ENCODE results near the gene FAM83E. TPM values are rescaled to one million over a fixed set of nuclear protein-coding genes. Genes with fewer than 3 reads are reported as not detected.

FAM83E gene
- total and polyA plus RNA-seq, 2 of the 8 experiments (the other 6 are each of a cell fraction or from before 2014, with no cell fraction given), result 1.8 to 5.3 TPM

DNA sequence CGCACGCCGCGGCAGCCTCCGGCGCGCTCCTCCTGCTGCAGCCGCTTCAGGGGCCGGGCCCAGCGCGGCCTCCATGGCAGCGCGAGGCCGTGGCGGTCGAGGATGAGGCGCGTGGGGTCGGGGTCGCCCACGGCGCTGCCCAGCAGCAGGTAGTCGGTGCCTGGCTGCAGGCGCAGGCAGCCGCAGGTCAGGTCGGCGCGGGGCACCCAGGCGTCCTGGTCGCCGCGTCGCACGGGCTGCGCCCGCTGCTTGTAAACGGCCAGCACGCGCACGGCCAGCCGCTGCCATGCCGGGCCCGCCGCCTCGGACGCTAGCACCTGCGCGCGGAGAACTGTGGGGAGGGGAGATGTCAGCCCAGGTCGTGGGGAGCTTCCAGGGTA, 46.8 kb upstream of the FAM83E start:
- no peak overlapping the region for H2AFZ ChIP-seq (ENCODE audit: low read length)
- POLR2A ChIA-PET (ENCODE audit: partially characterized antibody), result interaction anchor here (2.2 kb wide), 1 partner anchor 44 kb away, joined by 5 read pairs; no protein-coding TSS in a partner anchor
- H4K91ac ChIP-seq (replicated peaks; ENCODE audit: insufficient read length, low read length), result no peak overlapping the region
- H3K4me1 ChIP-seq (replicated peaks in 1 of 4; ENCODE audit: control insufficient read depth in 3 of 4, insufficient read depth in 4 of 4, low read length in 3 of 4), result peaks cover 0 to 3% (median 0%) of the 10 kb centered on the region in 4 experiments; a peak in 1 of 7 replicates
- H2BK15ac ChIP-seq (ENCODE audit: low read length), result no peak overlapping the region
- no peak overlapping the region for H3K18ac ChIP-seq (ENCODE audit: extremely low read depth, low read length)
- H3K9ac ChIP-seq (replicated peaks in 1 of 4; ENCODE audit: extremely low read depth in 1 of 4, low read depth in 3 of 4, low read length in 3 of 4), result no peak overlapping the region
- H2BK120ac ChIP-seq (replicated peaks; ENCODE audit: low read depth, low read length), result no peak overlapping the region
- no peaks in the 10 kb centered on the region for H3K79me1 ChIP-seq (ENCODE audit: low read depth, low read length)
- H2BK12ac ChIP-seq (ENCODE audit: low read depth, low read length), result no peak overlapping the region
- H4K20me1 ChIP-seq (replicated peaks in 1 of 2; ENCODE audit: control insufficient read depth in 1 of 2, insufficient read depth in 2 of 2, low read length in 2 of 2), result no peaks in the 10 kb centered on the region
- H3K27me3 ChIP-seq (replicated peaks in 1 of 4; ENCODE audit: control insufficient read depth in 3 of 4, extremely low read depth in 1 of 4, insufficient read depth in 3 of 4, low read length in 3 of 4), result no peaks in the 10 kb centered on the region; a peak in 1 of 7 replicates
- CTCF ChIA-PET (ENCODE audit: partially characterized antibody), result interaction anchor here (1.5 kb wide), 1 partner anchor 16 kb away, joined by 4 read pairs; the partner anchor contains the start of gene CA11
- no peak overlapping the region for H2BK5ac ChIP-seq (ENCODE audit: low read depth, low read length)
- no peak for FAIRE-seq
- H4K5ac ChIP-seq (ENCODE audit: insufficient read length, low read depth, low read length), result no peak overlapping the region
- 94% methylated on average over 22 of the region's 50 CpGs; no CpG with 5 or more reads in 1 of the 2 experiments for WGBS, 2 experiments (ENCODE audit: extremely low coverage in 1 of 2, insufficient coverage in 1 of 2, insufficient read length in 1 of 2, insufficient replicate concordance in 2 of 2, low coverage in 1 of 2, low lambda C conversion rate in 2 of 2, missing lambda C conversion rate in 1 of 2)
- H3K4me3 ChIP-seq (ENCODE audit: extremely low read depth in 1 of 4, insufficient read depth in 2 of 4, low read depth in 3 of 4, low read length in 4 of 4), result no peak overlapping the region
- H2AK5ac ChIP-seq (ENCODE audit: low read depth, low read length), result no peak overlapping the region
- no peaks in the 10 kb centered on the region for H3K79me2 ChIP-seq (ENCODE audit: control insufficient read depth in 1 of 2, insufficient read depth in 2 of 2, low read length in 2 of 2)
- H3K23me2 ChIP-seq (ENCODE audit: low read depth, low read length), result no peaks in the 10 kb centered on the region
- no peak overlapping the region for H3K56ac ChIP-seq (replicated peaks; ENCODE audit: insufficient read length, low read depth, low read length)
- no peak overlapping the region for H2BK20ac ChIP-seq (ENCODE audit: low read length)
- TF ChIP-seq TAF7 (optimal IDR thresholded peaks at IDR 0.05; ENCODE audit: borderline replicate concordance, low read depth, low read length), result no peak
- TF ChIP-seq ASH2L (IDR thresholded peaks at IDR 0.05; ENCODE audit: low read length), result no peak
- no peak for TF ChIP-seq TCF12 (IDR thresholded peaks at IDR 0.05; ENCODE audit: low read depth, low read length)
- no peak for TF ChIP-seq USF2 (IDR thresholded peaks at IDR 0.05; ENCODE audit: low read length)
- TF ChIP-seq CREB1 (IDR thresholded peaks at IDR 0.05), result no peak
- no peak for TF ChIP-seq BACH1 (IDR thresholded peaks at IDR 0.05; ENCODE audit: low read length)
- no peak for TF ChIP-seq GABPA (IDR thresholded peaks at IDR 0.05; ENCODE audit: borderline replicate concordance, insufficient read depth, low read length)
- TF ChIP-seq, protein P1, sequence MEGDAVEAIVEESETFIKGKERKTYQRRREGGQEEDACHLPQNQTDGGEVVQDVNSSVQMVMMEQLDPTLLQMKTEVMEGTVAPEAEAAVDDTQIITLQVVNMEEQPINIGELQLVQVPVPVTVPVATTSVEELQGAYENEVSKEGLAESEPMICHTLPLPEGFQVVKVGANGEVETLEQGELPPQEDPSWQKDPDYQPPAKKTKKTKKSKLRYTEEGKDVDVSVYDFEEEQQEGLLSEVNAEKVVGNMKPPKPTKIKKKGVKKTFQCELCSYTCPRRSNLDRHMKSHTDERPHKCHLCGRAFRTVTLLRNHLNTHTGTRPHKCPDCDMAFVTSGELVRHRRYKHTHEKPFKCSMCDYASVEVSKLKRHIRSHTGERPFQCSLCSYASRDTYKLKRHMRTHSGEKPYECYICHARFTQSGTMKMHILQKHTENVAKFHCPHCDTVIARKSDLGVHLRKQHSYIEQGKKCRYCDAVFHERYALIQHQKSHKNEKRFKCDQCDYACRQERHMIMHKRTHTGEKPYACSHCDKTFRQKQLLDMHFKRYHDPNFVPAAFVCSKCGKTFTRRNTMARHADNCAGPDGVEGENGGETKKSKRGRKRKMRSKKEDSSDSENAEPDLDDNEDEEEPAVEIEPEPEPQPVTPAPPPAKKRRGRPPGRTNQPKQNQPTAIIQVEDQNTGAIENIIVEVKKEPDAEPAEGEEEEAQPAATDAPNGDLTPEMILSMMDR (IDR thresholded peaks at IDR 0.05; ENCODE audit: control extremely low read depth in 1 of 3, insufficient read depth in 1 of 3, low read depth in 1 of 3, low read length in 3 of 3), result no peak
- no peak for TF ChIP-seq SP2 (IDR thresholded peaks at IDR 0.05; ENCODE audit: low read length)
- no peak overlapping the region for H3K14ac ChIP-seq (ENCODE audit: insufficient read length)
- H4K8ac ChIP-seq (ENCODE audit: extremely low read depth, insufficient read depth, low read length), result no peak overlapping the region
- DNase-seq (ENCODE audit: low read depth in 1 of 2, low spot score in 2 of 2), result no peak
- no peaks in the 10 kb centered on the region for H3K36me3 ChIP-seq (ENCODE audit: control insufficient read depth in 2 of 4, insufficient read depth in 4 of 4, low read length in 3 of 4)
- H3K9me3 ChIP-seq (ENCODE audit: insufficient read depth in 2 of 2, low read depth in 1 of 2, low read length in 1 of 2), result no peaks in the 10 kb centered on the region; a peak in 2 of 4 replicates
- no peak overlapping the region for H3K27ac ChIP-seq (ENCODE audit: low read depth, low read length)
- H3K4ac ChIP-seq (replicated peaks; ENCODE audit: insufficient read length, low read depth, low read length), result no peak overlapping the region
- no peak overlapping the region for H3K4me2 ChIP-seq (ENCODE audit: insufficient read depth in 1 of 2, low read depth in 2 of 2, low read length in 2 of 2)
- no peak overlapping the region for H3K23ac ChIP-seq (ENCODE audit: insufficient read length)
